ENCODE results near the gene CHL1. TPM values are rescaled to one million over a fixed set of nuclear protein-coding genes. Genes with fewer than 3 reads are reported as not detected.

CHL1 gene
- polyA plus RNA-seq, 1 donor = 14.9 TPM

DNA sequence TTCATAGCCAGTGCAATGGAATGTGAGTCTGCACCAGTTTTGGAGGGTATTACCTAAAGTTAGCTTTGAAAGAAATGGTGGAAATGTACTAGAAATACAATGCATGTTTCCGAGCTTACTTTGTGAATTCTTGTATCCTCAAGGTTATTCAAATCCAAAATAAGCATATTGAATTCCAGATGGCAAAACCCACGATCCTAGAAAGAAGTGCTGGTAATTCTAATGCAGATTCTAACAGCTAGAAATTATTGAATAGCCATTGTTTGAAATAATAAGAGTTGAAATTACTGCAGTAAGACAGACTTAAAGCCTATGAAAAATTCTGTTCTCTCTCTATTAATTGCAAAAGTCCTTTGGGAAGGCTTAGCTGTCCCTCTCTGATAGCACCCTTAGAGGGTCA, 258.4 kb downstream of the CHL1 start:
- no peak overlapping the region for H3K4me3 ChIP-seq (ENCODE audit: low read length)
- H3K36me3 ChIP-seq (ENCODE audit: control insufficient read depth, insufficient read depth, low read length) = no peaks in the 10 kb centered on the region
- H3K27me3 ChIP-seq (ENCODE audit: control insufficient read depth, insufficient read depth, low read length) = no peaks in the 10 kb centered on the region
- no peaks in the 10 kb centered on the region for H3K9me3 ChIP-seq (ENCODE audit: control insufficient read depth, low read depth, low read length)
- WGBS (ENCODE audit: insufficient coverage, low lambda C conversion rate) = 66% methylated on average over 2 of the region's 2 CpGs
- H3K4me1 ChIP-seq (ENCODE audit: control insufficient read depth, insufficient read depth, low read length) = peaks cover 6% of the 10 kb centered on the region
- no peak overlapping the region for H3K27ac ChIP-seq (ENCODE audit: low read length)
- no peak for DNase-seq

DNA sequence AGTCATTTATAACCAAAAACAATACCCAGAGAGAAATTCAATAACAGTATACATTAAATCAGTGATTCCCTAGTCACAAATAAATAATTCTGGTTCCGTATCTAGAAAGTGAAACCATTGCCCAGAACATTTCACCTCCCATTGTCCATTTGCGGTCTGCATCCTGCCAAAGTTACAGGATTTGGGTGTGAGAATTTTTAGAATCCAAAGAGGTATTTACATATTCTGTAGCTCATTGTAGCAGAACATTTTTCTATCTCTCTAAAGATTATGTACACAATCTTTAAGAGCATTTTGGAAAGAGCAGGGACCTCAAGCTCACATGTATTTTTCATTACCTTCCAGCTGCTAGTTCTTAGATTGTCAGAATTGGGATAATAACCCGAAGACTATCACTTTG, 261.6 kb downstream of the CHL1 start:
- Histone ChIP-seq H3K4me3 (ENCODE audit: low read length) (no peak overlapping the region), H3K4me1 (ENCODE audit: control insufficient read depth, insufficient read depth, low read length) (peaks cover 6% of the 10 kb centered on the region), H3K9me3 (ENCODE audit: control insufficient read depth, low read depth, low read length) (no peaks in the 10 kb centered on the region), H3K27ac (ENCODE audit: low read length) (no peak overlapping the region), H3K36me3 (ENCODE audit: control insufficient read depth, insufficient read depth, low read length) (no peaks in the 10 kb centered on the region), H3K27me3 (ENCODE audit: control insufficient read depth, insufficient read depth, low read length) (no peaks in the 10 kb centered on the region)
- WGBS (ENCODE audit: insufficient coverage, low lambda C conversion rate) = no CpG with 5 or more reads among the region's 3 CpGs
- no peak for DNase-seq

DNA sequence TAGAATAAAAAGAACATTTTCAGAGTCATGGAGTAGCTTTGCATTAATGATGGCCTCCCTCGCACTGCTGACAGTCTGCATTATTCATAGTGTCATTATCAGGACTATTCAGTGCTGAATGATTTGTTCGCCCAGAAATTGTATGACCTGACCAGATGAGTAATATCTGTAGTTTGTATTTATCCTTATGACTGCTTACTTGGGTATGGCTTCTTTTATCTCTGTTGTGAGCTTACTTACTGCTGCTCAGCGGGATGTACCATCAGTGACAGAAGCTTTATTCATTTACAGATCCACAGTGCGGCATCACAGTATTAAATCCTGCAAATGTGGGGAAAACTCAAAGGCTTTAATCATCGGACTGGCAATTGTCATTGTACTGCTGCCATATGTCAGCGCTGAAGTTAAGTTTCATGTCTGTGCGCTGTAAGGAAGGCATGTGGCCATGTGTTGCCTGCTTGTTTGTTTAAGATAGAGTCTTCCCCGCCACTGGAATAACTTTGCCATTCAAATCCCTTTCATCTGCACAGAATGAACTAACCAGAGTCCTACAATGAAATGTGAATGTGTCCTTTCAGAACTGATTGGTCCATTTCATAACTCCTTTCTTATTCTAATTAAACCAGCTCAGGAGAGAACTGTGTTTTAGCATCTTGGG, 262.2 kb downstream of the CHL1 start:
- H3K27ac ChIP-seq (ENCODE audit: low read length) = no peak overlapping the region
- H3K9me3 ChIP-seq (ENCODE audit: control insufficient read depth, low read depth, low read length) = no peaks in the 10 kb centered on the region
- peak in 1 of 2 donors; percentile 44 for DNase-seq
- H3K27me3 ChIP-seq (ENCODE audit: control insufficient read depth, insufficient read depth, low read length) = no peaks in the 10 kb centered on the region
- H3K4me3 ChIP-seq (ENCODE audit: low read length) = no peak overlapping the region
- no peaks in the 10 kb centered on the region for H3K36me3 ChIP-seq (ENCODE audit: control insufficient read depth, insufficient read depth, low read length)
- H3K4me1 ChIP-seq (ENCODE audit: control insufficient read depth, insufficient read depth, low read length) = peaks cover 6% of the 10 kb centered on the region
- WGBS (ENCODE audit: insufficient coverage, low lambda C conversion rate) = 35% methylated on average over 2 of the region's 8 CpGs
